Left lung (tissue), 10 donors: ENCODE measurements around the gene RNU2-1. TPM values are rescaled to one million over a fixed set of nuclear protein-coding genes. Genes with fewer than 3 reads are reported as not detected.

ENCODE experiments used
- ATAC-seq: fragments of 200-7000 bp; cut with Tn5 transposase; one replicate; pipeline ENCODE4 v1.9.1; 2020; ENCODE audit warnings: moderate library complexity
- DNase-seq, 4 donors: peaks; one replicate each; pipeline ENCODE4 v3.0.0-alpha.2; 2013 to 2020
- H3K27ac ChIP-seq, 2 donors: fragments of 200-600 bp; sonication (generic) in 1 of 2; one replicate each; pipeline versions ENCODE4 v1.5.0 to v1.8.0; 2020 to 2021
- H3K27me3 ChIP-seq, 2 donors: fragments of 200-600 bp; sonication (generic) in 1 of 2; one replicate each; pipeline versions ENCODE4 v1.5.0 to v1.8.0; 2020 to 2021
- H3K36me3 ChIP-seq, 2 donors: fragments of 200-600 bp; sonication (generic) in 1 of 2; one replicate each; pipeline versions ENCODE4 v1.5.0 to v1.8.0; 2020 to 2021
- H3K4me1 ChIP-seq, 2 donors: fragments of 200-600 bp; one replicate each; pipeline ENCODE4 v1.8.0; 2021
- H3K4me3 ChIP-seq, 2 donors: fragments of 200-600 bp; sonication (generic) in 1 of 2; one replicate each; pipeline versions ENCODE4 v1.5.0 to v1.8.0; 2020 to 2021; ENCODE audit warnings: mild to moderate bottlenecking in 1 of 2
- H3K9me3 ChIP-seq, 2 donors: fragments of 200-600 bp; sonication (generic) in 1 of 2; one replicate each; pipeline versions ENCODE4 v1.5.0 to v1.8.0; 2020 to 2021
- intact Hi-C, 2 donors: fragments of 100-400 bp; cut with DNase I; formaldehyde crosslinking; loops; one replicate each; pipeline versions ENCODE4 v1.11.2 to v1.14.2; 2022
- polyA plus RNA-seq, 6 donors: library from polyadenylated mRNA; unstranded; fragments of 120-200 nt; gene quantifications; one replicate each; pipeline ENCODE4 v1.2.1, GENCODE V29; 2013; ENCODE audit not compliant: insufficient read length in 6 of 6
- total RNA-seq, 2 donors: library from RNA; stranded (reverse); fragmentation: NEBNext Ultra II Directional; extraction: Animal tissue kit (Norgen Biotek cat#: 25700); gene quantifications; one replicate each; pipeline ENCODE4 v1.2.1, GENCODE V29; 2021
- TF ChIP-seq, protein P1 (sequence below), 2 donors: fragments of 200-600 bp; sonication (generic) in 1 of 2; IDR thresholded peaks; one replicate each; pipeline versions ENCODE4 v1.5.0 to v1.8.0; 2021; ENCODE audit warnings: antibody characterized with exemption in 2 of 2
- donor health status: DM: no; HTN: yes; CAD: no.
- donor health status: DM: no; HTN: no; CAD: no.

The RNU2-1 gene
- total and polyA plus RNA-seq, 8 donors, result 1.2 to 6,821 (median 1.9) TPM; not detected in 1

DNA sequence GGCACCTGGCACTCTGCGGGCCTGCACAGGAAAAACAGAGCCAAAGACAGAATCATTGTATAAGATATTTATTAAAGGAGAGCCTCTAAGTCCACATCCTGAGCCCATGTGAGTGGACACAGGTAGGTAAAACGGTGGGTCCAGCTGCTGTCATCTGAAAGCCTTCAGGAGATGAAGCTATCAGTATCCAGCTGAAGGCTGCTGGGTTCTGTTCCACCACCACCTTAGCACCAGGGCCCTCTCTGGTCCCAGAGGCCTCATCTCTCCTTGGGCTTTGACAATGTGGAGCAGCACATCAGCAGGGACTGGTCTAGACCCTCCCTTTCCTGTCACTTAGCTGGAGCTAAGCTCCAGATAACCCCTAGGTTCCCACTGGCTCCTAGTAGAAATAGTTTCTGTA is 14.8 kb downstream of the RNU2-1 start:
- Histone ChIP-seq H3K4me3 (no peak overlapping the region), H3K27ac (no peak overlapping the region), H3K4me1 (peaks cover 0 to 2% of the 10 kb centered on the region in 2 donors), H3K9me3 (no peaks in the 10 kb centered on the region), H3K27me3 (no peaks in the 10 kb centered on the region), H3K36me3 (peaks cover 0 to 84% of the 10 kb centered on the region in 2 donors)
- intact Hi-C loops, result no loop called here
- TF ChIP-seq, protein P1, sequence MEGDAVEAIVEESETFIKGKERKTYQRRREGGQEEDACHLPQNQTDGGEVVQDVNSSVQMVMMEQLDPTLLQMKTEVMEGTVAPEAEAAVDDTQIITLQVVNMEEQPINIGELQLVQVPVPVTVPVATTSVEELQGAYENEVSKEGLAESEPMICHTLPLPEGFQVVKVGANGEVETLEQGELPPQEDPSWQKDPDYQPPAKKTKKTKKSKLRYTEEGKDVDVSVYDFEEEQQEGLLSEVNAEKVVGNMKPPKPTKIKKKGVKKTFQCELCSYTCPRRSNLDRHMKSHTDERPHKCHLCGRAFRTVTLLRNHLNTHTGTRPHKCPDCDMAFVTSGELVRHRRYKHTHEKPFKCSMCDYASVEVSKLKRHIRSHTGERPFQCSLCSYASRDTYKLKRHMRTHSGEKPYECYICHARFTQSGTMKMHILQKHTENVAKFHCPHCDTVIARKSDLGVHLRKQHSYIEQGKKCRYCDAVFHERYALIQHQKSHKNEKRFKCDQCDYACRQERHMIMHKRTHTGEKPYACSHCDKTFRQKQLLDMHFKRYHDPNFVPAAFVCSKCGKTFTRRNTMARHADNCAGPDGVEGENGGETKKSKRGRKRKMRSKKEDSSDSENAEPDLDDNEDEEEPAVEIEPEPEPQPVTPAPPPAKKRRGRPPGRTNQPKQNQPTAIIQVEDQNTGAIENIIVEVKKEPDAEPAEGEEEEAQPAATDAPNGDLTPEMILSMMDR (IDR thresholded peaks at IDR 0.05), result no peak
- ATAC-seq (no peak), DNase-seq (no peak)

DNA sequence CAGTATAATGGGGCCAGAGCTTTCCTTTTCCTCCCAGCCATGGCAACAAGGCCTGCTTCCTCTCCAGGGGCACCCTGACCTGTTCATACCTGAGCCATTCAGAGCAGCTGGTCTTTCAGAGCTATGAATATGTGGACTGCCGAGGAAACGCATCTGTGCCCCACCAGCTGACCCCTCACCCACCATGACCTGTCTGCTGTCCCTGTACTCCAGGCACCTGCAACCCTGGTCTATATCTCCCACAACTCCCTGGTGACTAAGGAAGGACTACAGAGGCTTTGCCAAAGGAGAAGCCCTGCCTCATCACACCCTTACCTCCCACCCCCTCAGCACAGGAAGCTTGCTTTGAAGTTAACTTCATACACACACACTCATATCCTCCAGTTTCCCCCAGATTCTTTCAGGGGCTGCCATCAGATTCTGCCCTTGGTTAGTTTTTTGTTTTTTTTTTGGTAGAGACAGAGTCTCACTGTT is 16.1 kb downstream of the RNU2-1 start:
- H3K36me3 ChIP-seq, result peaks cover 0 to 86% of the 10 kb centered on the region in 2 donors
- intact Hi-C loops, result no loop called here
- ATAC-seq, result no peak

DNA sequence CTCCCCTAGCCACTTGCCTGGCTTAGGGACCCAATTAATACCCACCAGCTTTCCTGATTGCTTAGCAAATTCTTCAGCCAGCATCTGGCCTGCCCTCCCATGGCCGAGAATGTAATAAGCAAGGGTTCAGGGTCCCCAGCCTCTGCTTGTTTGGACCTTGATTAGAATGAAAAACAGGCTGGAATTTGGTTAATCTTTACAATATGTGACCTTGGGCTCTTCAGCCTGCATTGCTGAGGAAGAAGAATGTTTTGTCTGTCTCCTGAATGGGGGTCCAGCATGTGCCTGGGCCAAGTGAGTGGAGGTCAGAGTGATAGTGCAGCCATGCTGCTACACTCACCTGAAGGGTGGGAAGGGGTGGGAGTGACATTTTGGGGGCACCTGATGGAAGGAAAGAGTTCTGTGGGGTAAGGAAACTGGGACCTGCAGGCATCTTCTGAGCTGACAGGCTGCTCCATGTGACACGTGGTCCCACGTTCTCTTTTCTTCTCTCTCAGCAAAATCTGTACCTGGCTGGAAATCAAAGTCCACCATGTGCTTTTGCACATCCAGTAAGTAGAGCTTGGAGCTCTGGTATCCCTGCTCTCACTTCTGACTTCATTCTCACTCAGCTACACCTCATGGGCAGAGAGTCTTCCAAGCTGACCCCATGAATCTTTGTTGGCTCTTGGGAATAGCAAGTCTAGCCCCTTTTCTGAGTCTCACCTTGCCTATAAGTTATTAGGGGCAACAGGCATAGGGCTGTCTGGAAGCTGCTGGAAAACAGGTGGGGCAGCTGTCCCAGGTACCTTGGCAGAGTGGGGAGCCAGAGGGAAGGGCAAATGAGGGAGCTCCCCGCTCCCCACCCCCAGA is 16.8 kb downstream of the RNU2-1 start:
- Histone ChIP-seq H3K27ac (no peak overlapping the region), H3K36me3 (peaks cover 0 to 80% of the 10 kb centered on the region in 2 donors), H3K4me3 (no peak overlapping the region), H3K4me1 (peaks cover 6 to 22% of the 10 kb centered on the region in 2 donors), H3K9me3 (no peaks in the 10 kb centered on the region), H3K27me3 (no peaks in the 10 kb centered on the region)
- TF ChIP-seq, protein P1 (IDR thresholded peaks at IDR 0.05), result no peak
- DNase-seq, result no peak
- ATAC-seq, result no peak
- intact Hi-C loops, result no loop called here

More for the DNA sequence above, 16.1 kb downstream of the RNU2-1 start:
- Histone ChIP-seq H3K4me1 (peaks cover 2 to 16% of the 10 kb centered on the region in 2 donors), H3K9me3 (no peaks in the 10 kb centered on the region), H3K27ac (no peak overlapping the region), H3K4me3 (no peak overlapping the region), H3K27me3 (no peaks in the 10 kb centered on the region)
- TF ChIP-seq, protein P1 (IDR thresholded peaks at IDR 0.05), result no peak
- no peak for DNase-seq

DNA sequence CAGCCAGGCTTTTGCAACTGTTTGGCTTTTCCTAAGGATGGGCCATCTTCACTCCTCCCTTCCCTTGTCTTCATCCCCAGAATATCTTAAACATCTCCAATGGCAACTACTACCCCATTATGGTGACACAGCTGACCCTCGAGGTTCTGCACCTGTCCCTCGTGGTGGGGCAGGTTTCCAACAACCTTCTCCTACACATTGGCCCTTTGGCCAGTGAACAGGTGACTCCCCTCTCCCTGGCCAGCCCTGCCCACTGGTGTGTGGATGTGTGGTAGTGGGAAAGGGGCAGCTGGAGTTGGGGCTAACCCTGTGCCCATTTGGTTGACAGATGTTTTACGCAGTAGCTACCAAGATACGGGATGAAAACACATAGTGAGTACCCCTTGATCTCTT is 17.4 kb downstream of the RNU2-1 start:
- TF ChIP-seq, protein P1 (IDR thresholded peaks at IDR 0.05), result no peak
- ATAC-seq (no peak), DNase-seq (no peak)
- Histone ChIP-seq H3K9me3 (no peaks in the 10 kb centered on the region), H3K27me3 (no peaks in the 10 kb centered on the region), H3K27ac (no peak overlapping the region), H3K4me3 (no peak overlapping the region), H3K36me3 (peaks cover 0 to 78% of the 10 kb centered on the region in 2 donors), H3K4me1 (peaks cover 6 to 27% of the 10 kb centered on the region in 2 donors)
- intact Hi-C loops, result no loop called here

DNA sequence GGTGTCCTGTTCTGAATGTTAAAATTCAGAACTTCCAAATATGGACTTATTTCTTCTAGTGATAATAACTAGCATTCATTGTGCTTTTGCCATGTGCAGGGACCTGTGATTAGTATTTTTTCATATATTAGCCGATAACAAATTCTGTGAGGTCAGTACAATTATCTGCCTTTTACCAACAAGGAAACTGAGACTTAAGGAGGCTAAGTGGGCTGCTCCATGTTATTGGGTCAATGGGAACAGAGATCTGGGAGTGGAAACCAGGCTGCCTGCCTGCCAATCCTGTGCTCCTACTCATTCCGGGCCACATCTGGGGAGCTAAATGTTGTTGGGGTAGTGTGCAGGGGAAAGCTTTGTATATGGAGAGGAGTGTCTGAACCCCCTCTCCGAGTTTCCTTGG is 18.4 kb downstream of the RNU2-1 start:
- no peaks in the 10 kb centered on the region for H3K9me3 ChIP-seq
- ATAC-seq (no peak), DNase-seq (no peak)
- H3K36me3 ChIP-seq, result peaks cover 1 to 68% of the 10 kb centered on the region in 2 donors
- no peak overlapping the region for H3K27ac ChIP-seq
- TF ChIP-seq, protein P1 (IDR thresholded peaks at IDR 0.05), result no peak
- H3K4me1 ChIP-seq, result peaks cover 6 to 37% of the 10 kb centered on the region in 2 donors
- H3K27me3 ChIP-seq, result no peaks in the 10 kb centered on the region
- intact Hi-C loops, result no loop called here
- no peak overlapping the region for H3K4me3 ChIP-seq
